Sigmoid colon (tissue), 7 donors: ENCODE data around the gene PODNL1. TPM values are rescaled to one million over a fixed set of nuclear protein-coding genes. Genes with fewer than 3 reads are reported as not detected.

ENCODE experiments used
- DNase-seq: peaks from one replicate; pipeline ENCODE4 v3.0.0-alpha.2; 2019
- H3K27ac ChIP-seq, 4 donors: fragments of 200-600 bp; sonication (generic); one replicate each; pipeline ENCODE4 v1.5.1; 2016 to 2019; ENCODE audit warnings: mild to moderate bottlenecking in 1 of 4
- H3K27me3 ChIP-seq, 3 donors: fragments of 200-600 bp; sonication (generic); one replicate each; pipeline ENCODE4 v1.5.1; 2019; ENCODE audit warnings: mild to moderate bottlenecking in 1 of 3
- H3K36me3 ChIP-seq, 4 donors: fragments of 200-600 bp; sonication (generic); one replicate each; pipeline ENCODE4 v1.5.1; 2016 to 2019
- H3K4me1 ChIP-seq, 4 donors: fragments of 200-600 bp; sonication (generic); one replicate each; pipeline ENCODE4 v1.5.1; 2017 to 2019
- H3K4me3 ChIP-seq, 4 donors: fragments of 200-600 bp; sonication (generic); one replicate each; pipeline ENCODE4 v1.5.1; 2017 to 2019; ENCODE audit warnings: mild to moderate bottlenecking in 2 of 4, moderate library complexity in 1 of 4
- H3K9me3 ChIP-seq, 4 donors: fragments of 200-600 bp in 3 of 4; sonication (generic) in 3 of 4; one replicate each; pipeline versions ENCODE4 v1.5.1 to v1.6.1; 2013 to 2019
- CTCF ChIP-seq, 4 experiments: fragments of 450-650 bp in 3 of 4; fragments of 200-600 bp in 1 of 4; IDR thresholded peaks; one replicate each; pipeline ENCODE4 v1.5.1; 2016 to 2019; ENCODE audit warnings: antibody characterized with exemption in 4 of 4, mild to moderate bottlenecking in 3 of 4, moderate library complexity in 2 of 4
- EP300 ChIP-seq, 4 donors: sonication (generic); formaldehyde crosslinking; IDR thresholded peaks; one replicate each; pipeline ENCODE4 v1.6.1; 2017; ENCODE audit warnings: antibody characterized with exemption in 4 of 4
- POLR2A ChIP-seq, 2 donors: fragments of 450-650 bp; IDR thresholded peaks; one replicate each; pipeline ENCODE4 v1.6.1; 2016; ENCODE audit warnings: antibody characterized with exemption in 2 of 2, mild to moderate bottlenecking in 2 of 2, moderate library complexity in 2 of 2
- POLR2AphosphoS5 ChIP-seq, 4 donors: sonication (generic); formaldehyde crosslinking; IDR thresholded peaks; one replicate each; pipeline ENCODE4 v1.6.1; 2017; ENCODE audit warnings: antibody characterized with exemption in 4 of 4
- WGBS, 2 donors: extraction: QIAGEN DNeasy Blood & Tissue Kit; methylation state at CpG; one replicate each; pipeline ENCODE4 v1.1.7; 2013; 5-methylcytosine and 5-hydroxymethylcytosine counted together
- intact Hi-C: fragments of 100-400 bp; cut with DNase I; formaldehyde crosslinking; loops from one replicate; pipeline ENCODE4 v1.15.1; 2023
- polyA plus RNA-seq, 3 donors: library from polyadenylated mRNA; stranded (reverse); fragments of 200-250 nt; gene quantifications; one replicate each; pipeline ENCODE4 v1.2.3, GENCODE V29; 2013
- total RNA-seq, 4 donors: library from RNA; depleted of rRNA; stranded (reverse); fragments of >200 nt; gene quantifications; one replicate each; pipeline ENCODE4 v1.1.0, GENCODE V29; 2016
- donor health status: healthy with polysubstance abuse.
- donor health status: Bipolar disorder and iron deficiency.
- donor health status: healthy.

Gene PODNL1
- total and polyA plus RNA-seq, 7 donors, result 2.5 to 5.4 (median 2.9) TPM; not detected in 4

GRCh38 chr19:13978351-13979243 is 40.4 kb upstream of the PODNL1 start:
- no peak for TF ChIP-seq CTCF (IDR thresholded peaks at IDR 0.05)
- TF ChIP-seq EP300 (IDR thresholded peaks at IDR 0.05), result no peak
- peak in 3 of 4 donors; percentile 6 to 34 (median 31) for TF ChIP-seq POLR2AphosphoS5 (IDR thresholded peaks at IDR 0.05)
- Histone ChIP-seq H3K27me3 (no peaks in the 10 kb centered on the region), H3K9me3 (no peaks in the 10 kb centered on the region), H3K27ac (peak overlapping the region; percentile 57 to 65 (median 61)), H3K36me3 (peaks cover 0 to 28% (median 0%) of the 10 kb centered on the region in 4 donors), H3K4me3 (peak overlapping the region; percentile 30 to 61 (median 50)), H3K4me1 (peaks cover 0 to 19% (median 17%) of the 10 kb centered on the region in 4 donors)
- DNase-seq, result peak; percentile 94
- WGBS, 2 donors, result 9 to 13% methylated on average over 74 of the region's 74 CpGs
- intact Hi-C loops, result no loop called here

GRCh38 chr19:13977803-13978202 is 39.6 kb upstream of the PODNL1 start:
- DNase-seq, result no peak
- H3K9me3 ChIP-seq, result no peaks in the 10 kb centered on the region
- intact Hi-C loops, result no loop called here
- WGBS, 2 donors, result 82 to 86% methylated on average over 12 of the region's 12 CpGs
- no peak for TF ChIP-seq EP300 (IDR thresholded peaks at IDR 0.05)
- no peak for TF ChIP-seq POLR2AphosphoS5 (IDR thresholded peaks at IDR 0.05)
- no peak for TF ChIP-seq CTCF (IDR thresholded peaks at IDR 0.05)
- TF ChIP-seq POLR2A (IDR thresholded peaks at IDR 0.05), result no peak
- peaks cover 0 to 32% (median 5%) of the 10 kb centered on the region in 4 donors for H3K36me3 ChIP-seq
- peaks cover 0 to 19% (median 17%) of the 10 kb centered on the region in 4 donors for H3K4me1 ChIP-seq
- H3K27ac ChIP-seq, result peak overlapping the region; percentile 57 to 65 (median 61)
- no peaks in the 10 kb centered on the region for H3K27me3 ChIP-seq
- H3K4me3 ChIP-seq, result no peak overlapping the region

- Histone ChIP-seq H3K27ac (no peak overlapping the region), H3K36me3 (peaks cover 0 to 35% (median 11%) of the 10 kb centered on the region in 4 donors), H3K4me1 (peaks cover 0 to 19% (median 17%) of the 10 kb centered on the region in 4 donors), H3K27me3 (no peaks in the 10 kb centered on the region), H3K4me3 (no peak overlapping the region), H3K9me3 (no peaks in the 10 kb centered on the region)
- intact Hi-C loops, result no loop called here
- DNase-seq, result no peak
- TF ChIP-seq EP300 (IDR thresholded peaks at IDR 0.05), result no peak
- no peak for TF ChIP-seq CTCF (IDR thresholded peaks at IDR 0.05)
- TF ChIP-seq POLR2A (IDR thresholded peaks at IDR 0.05), result no peak
- TF ChIP-seq POLR2AphosphoS5 (IDR thresholded peaks at IDR 0.05), result no peak
- 92 to 93% methylated on average over 12 of the region's 12 CpGs for WGBS, 2 donors
Observed at GRCh38 chr19:13976446-13976845, 38.2 kb upstream of the PODNL1 start.

GRCh38 chr19:13975870-13976269 is 37.7 kb upstream of the PODNL1 start:
- Histone ChIP-seq H3K27ac (no peak overlapping the region), H3K4me3 (no peak overlapping the region), H3K4me1 (peaks cover 0 to 19% (median 17%) of the 10 kb centered on the region in 4 donors), H3K9me3 (no peaks in the 10 kb centered on the region), H3K36me3 (peaks cover 0 to 40% (median 14%) of the 10 kb centered on the region in 4 donors), H3K27me3 (no peaks in the 10 kb centered on the region)
- 93 to 94% methylated on average over 11 of the region's 11 CpGs for WGBS, 2 donors
- TF ChIP-seq POLR2AphosphoS5 (IDR thresholded peaks at IDR 0.05), result no peak
- no peak for TF ChIP-seq CTCF (IDR thresholded peaks at IDR 0.05)
- no peak for TF ChIP-seq EP300 (IDR thresholded peaks at IDR 0.05)
- no peak for TF ChIP-seq POLR2A (IDR thresholded peaks at IDR 0.05)
- intact Hi-C loops, result no loop called here
- DNase-seq, result no peak
